HEK293 (cell line): ENCODE measurements around the gene CBX1.

Experiments
- GLI4 ChIP-seq: fragments of 450-650 bp; formaldehyde crosslinking; IDR thresholded peaks from 2 replicates; pipeline ENCODE4 v1.5.1; 2016; ENCODE audit warnings: missing biosample characterization, missing genetic modification characterization
- ZNF133 ChIP-seq: fragments of 450-650 bp; formaldehyde crosslinking; IDR thresholded peaks from 2 replicates; pipeline ENCODE4 v1.5.1; 2016; ENCODE audit warnings: missing biosample characterization, missing genetic modification characterization
- ZNF776 ChIP-seq: fragments of 450-650 bp; formaldehyde crosslinking; IDR thresholded peaks from 2 replicates; pipeline ENCODE4 v1.5.0; 2017; ENCODE audit warnings: missing biosample characterization, missing genetic modification characterization, borderline replicate concordance
- TF ChIP-seq, protein P1 (sequence below): fragments of 450-650 bp; formaldehyde crosslinking; IDR thresholded peaks from 2 replicates; pipeline ENCODE4 v1.5.1; 2016; ENCODE audit warnings: missing biosample characterization, missing genetic modification characterization

DNA sequence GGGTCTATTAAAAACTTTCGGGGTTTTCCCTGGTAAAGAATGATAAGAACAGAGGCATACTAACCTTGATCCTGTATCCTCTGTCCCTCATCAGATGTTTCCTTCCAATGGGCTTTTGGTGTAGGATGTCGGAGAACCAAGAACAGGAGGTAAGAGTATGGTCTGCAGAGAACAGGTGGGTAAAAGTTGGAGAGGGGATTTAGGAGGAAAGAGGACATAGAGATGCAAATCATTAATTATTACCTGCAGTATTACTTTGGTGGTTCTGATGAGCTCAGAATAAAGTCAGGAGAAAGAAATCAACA lies 10.6 kb upstream of the CBX1 start:
- no peak for TF ChIP-seq GLI4 (tag by site-specific recombination)
- no peak for TF ChIP-seq ZNF776 (tag by site-specific recombination)
- no peak for TF ChIP-seq ZNF133 (tag by site-specific recombination)
- TF ChIP-seq, protein P1, sequence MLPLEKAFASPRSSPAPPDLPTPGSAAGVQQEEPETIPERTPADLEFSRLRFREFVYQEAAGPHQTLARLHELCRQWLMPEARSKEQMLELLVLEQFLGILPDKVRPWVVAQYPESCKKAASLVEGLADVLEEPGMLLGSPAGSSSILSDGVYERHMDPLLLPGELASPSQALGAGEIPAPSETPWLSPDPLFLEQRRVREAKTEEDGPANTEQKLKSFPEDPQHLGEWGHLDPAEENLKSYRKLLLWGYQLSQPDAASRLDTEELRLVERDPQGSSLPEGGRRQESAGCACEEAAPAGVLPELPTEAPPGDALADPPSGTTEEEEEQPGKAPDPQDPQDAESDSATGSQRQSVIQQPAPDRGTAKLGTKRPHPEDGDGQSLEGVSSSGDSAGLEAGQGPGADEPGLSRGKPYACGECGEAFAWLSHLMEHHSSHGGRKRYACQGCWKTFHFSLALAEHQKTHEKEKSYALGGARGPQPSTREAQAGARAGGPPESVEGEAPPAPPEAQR (tag by site-specific recombination): no peak
